GM18511 (cell line): ENCODE results near the gene CDNF.
"Not testable (repeated sequence)": the region's sequence is repeated elsewhere in the genome, so short reads cannot be mapped to it uniquely, and the experiment has no call there.

Experiments used
- ATAC-seq: cut with Tn5 transposase; IDR thresholded peaks from one replicate; pipeline ENCODE4 v1.9.1; 2021; ENCODE audit warnings: mild to moderate bottlenecking, moderate library complexity; ENCODE audit not compliant: unreplicated experiment

CDNF gene

GRCh38 chr10:14839305-14839695 lies 1.5 kb upstream of the CDNF start:
- ATAC-seq, result no peak

DNA sequence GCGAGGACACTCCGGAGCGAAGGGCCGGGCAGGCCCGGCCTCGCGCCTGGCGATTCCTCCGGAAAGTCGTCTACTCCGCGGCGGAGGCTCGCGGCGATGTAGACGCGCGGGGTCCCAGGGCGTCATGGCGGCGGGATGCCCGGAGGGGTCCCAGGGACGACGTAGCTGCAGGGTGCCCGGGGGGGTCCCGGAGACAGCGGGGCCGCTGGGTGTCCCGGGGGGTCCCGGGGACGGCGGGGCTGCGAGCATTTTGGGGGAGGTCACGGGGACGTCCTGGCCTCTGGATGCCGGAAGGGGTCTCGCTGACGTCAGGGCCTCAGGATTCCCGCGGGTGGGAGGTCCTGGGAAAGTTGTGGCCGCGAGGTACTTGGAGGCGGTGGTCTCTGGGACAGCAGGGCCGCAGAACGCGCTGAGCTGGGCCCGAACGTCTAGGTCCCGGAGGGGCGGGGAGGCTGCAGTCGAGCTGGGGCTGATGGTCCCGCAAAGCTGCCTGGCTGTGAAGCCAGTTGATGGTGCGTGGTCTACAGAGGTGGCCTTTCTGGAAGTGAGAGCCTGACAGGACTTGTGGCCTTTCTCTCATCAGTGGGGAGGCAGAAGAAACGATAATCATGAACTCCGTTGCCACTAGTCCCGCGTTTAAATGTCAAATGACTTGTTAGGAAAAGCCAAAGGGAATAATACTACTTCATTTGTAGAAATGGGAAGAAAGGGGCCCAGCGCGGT lies 906 bp upstream of the CDNF start:
- ATAC-seq, result peak; percentile 24

DNA sequence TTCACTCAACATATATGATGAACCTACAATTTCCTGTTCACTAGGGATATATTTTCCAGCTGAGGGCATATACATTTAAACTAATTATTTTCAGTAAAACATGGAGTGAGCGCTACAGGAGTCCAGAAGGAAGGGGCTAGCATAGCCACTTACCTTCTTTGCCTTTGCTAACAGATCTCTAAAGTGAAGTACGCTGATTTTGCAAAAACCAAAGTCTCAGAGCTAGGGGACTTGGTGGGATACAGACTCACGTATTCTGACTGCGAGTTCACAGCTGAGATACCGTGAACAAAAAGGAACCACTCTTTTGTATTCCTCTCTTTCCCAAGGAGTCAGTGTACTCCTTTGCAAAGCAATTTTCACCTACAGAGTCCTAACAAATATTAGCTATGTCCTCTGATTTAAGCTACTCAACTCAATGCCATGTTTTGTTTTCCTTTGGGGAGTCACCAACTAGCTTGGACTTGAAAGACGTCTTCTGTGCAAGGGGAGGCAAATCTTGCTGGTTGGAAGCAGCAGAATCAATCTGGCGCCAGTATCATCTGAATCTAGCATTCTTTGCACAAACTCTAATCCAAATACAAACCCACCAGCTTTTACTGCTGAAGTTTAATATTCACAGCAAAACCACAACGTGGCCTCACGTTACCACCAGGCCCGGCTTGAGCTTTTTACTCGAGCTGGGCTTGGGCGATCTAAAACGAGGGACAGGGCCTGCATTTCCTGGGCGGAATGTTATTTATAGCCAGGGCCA lies 657 bp downstream of the CDNF start:
- no peak for ATAC-seq

DNA sequence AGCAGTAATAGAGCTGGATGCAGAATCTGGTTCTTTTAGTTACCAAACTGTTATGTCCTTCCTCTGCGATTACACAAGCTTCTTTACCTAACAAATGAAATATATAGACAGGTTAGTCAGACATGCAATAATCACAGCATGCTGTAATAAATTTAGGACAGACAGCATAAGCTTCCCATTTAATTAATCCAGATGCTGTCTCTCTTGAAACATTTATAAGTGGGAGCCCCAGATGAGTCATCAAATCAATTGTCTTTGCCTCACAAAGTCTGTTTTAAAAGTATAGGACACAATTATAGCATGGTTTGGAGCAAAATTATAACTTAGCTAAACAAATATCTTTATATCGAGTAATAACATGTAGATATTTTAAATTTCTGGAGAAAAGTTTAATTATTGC lies 1.6 kb downstream of the CDNF start:
- ATAC-seq, result no peak

GRCh38 chr10:14833106-14833505 lies 4.7 kb downstream of the CDNF start:
- no peak for ATAC-seq

DNA sequence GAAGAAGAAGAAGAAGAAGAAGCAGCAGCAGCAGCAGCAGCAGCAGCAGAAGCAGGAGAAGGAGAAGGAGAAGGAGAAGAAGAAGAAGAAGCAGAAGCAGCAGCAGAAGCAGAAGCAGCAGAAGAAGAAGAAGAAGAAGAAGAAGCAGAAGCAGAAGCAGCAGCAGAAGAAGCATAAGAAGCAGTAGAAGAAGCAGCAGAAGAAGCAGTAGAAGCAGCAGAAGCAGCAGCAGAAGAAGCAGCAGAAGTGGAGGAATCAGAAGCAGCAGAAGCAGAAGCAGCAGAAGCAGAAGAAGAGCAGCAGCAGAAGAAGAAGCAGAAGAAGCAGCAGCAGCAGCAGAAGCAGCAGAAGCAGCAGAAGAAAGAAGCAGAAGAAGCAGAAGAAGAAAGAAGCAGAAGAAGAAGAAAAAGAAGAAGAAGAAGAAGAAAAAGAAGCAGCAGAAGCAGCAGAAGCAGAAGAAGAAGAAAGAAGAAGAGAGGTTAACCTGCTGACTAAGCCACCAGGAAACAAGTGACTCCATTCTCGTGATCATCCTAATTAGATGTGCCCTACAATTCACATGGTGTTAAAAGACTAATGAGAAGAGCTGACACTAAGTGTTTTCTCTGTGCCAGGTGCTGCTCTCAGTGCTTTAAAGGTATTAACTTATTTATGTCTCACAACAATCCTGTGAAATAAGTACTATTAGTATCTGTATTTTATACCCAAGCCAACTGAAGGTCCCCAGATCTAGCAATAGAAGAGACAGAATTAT lies 11.6 kb downstream of the CDNF start:
- ATAC-seq, result no peak

GRCh38 chr10:14823966-14824365 lies 13.9 kb downstream of the CDNF start:
- ATAC-seq, result no peak

- ATAC-seq, result no peak
These were observed 14.7 kb downstream of the CDNF start for GRCh38 chr10:14822879-14823755.

GRCh38 chr10:14821635-14822375 lies 16.0 kb downstream of the CDNF start:
- ATAC-seq, result no peak

GRCh38 chr10:14820775-14821154 lies 17.1 kb downstream of the CDNF start:
- ATAC-seq, result no peak

GRCh38 chr10:14820010-14820774 lies 17.6 kb downstream of the CDNF start:
- no peak for ATAC-seq

DNA sequence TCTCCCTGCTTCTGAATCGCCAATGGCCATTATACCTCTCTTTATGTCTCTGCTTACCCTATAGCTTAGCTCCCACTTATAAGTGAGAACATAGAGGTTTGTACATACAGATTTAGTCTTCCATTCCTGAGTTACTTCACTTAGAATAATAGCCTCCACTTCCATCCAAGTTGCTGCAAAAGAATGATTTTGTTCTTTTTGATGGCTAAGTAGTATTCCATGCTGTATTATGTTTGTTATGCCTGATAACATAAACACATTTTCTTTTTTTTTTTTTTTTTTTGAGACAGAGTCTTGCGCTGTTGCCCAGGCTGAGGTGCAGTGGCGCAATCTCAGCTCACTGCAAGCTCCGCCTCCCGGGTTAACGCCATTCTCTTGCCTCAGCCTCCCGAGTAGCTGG lies 21.1 kb downstream of the CDNF start:
- ATAC-seq, result not testable (repeated sequence)

DNA sequence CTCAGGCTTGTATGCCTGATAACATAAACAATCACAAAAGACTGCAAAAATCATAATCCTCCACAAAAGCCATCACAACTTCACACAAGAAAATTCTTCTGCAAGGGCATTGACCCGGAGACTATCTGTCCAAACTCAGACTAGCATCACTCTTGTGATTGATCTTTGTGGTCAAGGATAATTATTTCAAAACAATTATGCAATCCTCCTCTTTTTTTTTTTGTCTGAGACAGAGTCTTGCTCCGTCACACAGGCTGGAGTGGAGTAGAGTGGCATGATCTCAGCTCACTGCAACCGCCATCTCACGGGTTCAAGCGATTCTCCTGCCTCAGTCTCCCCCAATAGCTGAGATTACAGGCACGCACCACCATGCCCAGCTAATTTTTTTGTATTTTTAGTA lies 22.2 kb downstream of the CDNF start:
- ATAC-seq, result no peak

- no peak for ATAC-seq
These were observed 25.6 kb downstream of the CDNF start for GRCh38 chr10:14812271-14812670.

- ATAC-seq, result no peak
These were observed 26.6 kb downstream of the CDNF start for GRCh38 chr10:14810969-14811953.

GRCh38 chr10:14806318-14806717 lies 31.5 kb downstream of the CDNF start:
- no peak for ATAC-seq

- ATAC-seq, result no peak
These were observed 34.0 kb downstream of the CDNF start for GRCh38 chr10:14803827-14804226.

GRCh38 chr10:14801723-14802122 lies 36.1 kb downstream of the CDNF start:
- ATAC-seq, result no peak
